Peyer's patch (tissue), 4 donors: Measurements from ENCODE around the gene FAM83F.

ENCODE experiments used
- CTCF ChIP-seq, 6 experiments: fragments of 450-650 bp in 4 of 6; fragments of 200-600 bp in 2 of 6; sonication (generic) in 1 of 6; IDR thresholded peaks; one replicate each; pipeline ENCODE4 v1.5.1; 2017 to 2019; ENCODE audit warnings: antibody characterized with exemption in 6 of 6, mild to moderate bottlenecking in 3 of 6, moderate library complexity in 1 of 6
- POLR2A ChIP-seq, 2 donors: fragments of 450-650 bp; IDR thresholded peaks; one replicate each; pipeline ENCODE4 v1.5.1; 2017; ENCODE audit warnings: antibody characterized with exemption in 2 of 2, mild to moderate bottlenecking in 2 of 2, moderate library complexity in 2 of 2

DNA sequence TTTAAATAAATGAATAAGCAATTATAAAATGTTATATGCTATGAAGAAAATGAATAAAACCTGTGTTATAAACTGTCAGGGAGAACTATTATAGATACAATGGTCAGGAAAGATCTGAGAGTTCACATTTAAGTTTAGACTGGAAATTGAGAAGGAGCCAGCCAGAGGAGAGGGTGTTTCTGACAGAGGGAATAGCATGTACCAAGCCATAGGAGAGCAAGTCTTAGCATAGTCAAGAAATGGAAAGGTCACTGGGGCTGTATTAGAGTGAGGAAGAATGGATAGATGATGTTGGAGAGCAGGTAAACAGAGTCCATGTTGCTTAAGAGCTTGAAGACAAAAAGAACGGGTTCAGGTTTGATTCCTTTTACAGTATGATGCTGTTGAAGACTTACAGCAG is 87.4 kb downstream of the FAM83F start:
- TF ChIP-seq CTCF (IDR thresholded peaks at IDR 0.05), result no peak
- no peak for TF ChIP-seq POLR2A (IDR thresholded peaks at IDR 0.05)
